SU-DHL-6 (cell line): ENCODE data around the gene TXNIP.

Experiments
- H2AFZ ChIP-seq: fragments of 200-600 bp; sonication (generic); 2 replicates; pipeline ENCODE4 v1.6.1; 2014; ENCODE audit warnings: low read depth, mild to moderate bottlenecking, moderate library complexity, mixed read lengths, antibody characterized with exemption, low read length; ENCODE audit not compliant: severe bottlenecking
- H3F3A ChIP-seq: fragments of 200-600 bp; shearing (Covaris generic); 2 replicates; pipeline ENCODE4 v1.6.0; 2016; ENCODE audit warnings: antibody characterized with exemption, mild to moderate bottlenecking; ENCODE audit not compliant: insufficient read depth
- H3K27ac ChIP-seq: fragments of 200-600 bp; sonication (generic); 2 replicates; pipeline ENCODE4 v1.5.1; 2016; ENCODE audit warnings: low read depth, mild to moderate bottlenecking, low read length, moderate library complexity, mixed read lengths
- H3K27me3 ChIP-seq: fragments of 200-600 bp; sonication (generic), shearing (Covaris generic); 2 replicates; pipeline ENCODE4 v1.6.0; 2014; ENCODE audit warnings: mild to moderate bottlenecking, low read length
- H3K36me3 ChIP-seq: fragments of 200-600 bp; sonication (generic); 2 replicates; pipeline ENCODE4 v1.6.1; 2014; ENCODE audit warnings: mild to moderate bottlenecking, low read length, mixed read lengths
- H3K4me2 ChIP-seq: fragments of 300-600, 200-600 bp; shearing (Covaris generic), sonication (generic); 2 replicates; pipeline ENCODE4 v1.6.0; 2014; ENCODE audit warnings: low read length, low read depth, mild to moderate bottlenecking; ENCODE audit not compliant: poor library complexity, severe bottlenecking
- H3K4me3 ChIP-seq: fragments of 200-600 bp; sonication (generic); 2 replicates; pipeline ENCODE4 v1.5.1; 2014; ENCODE audit warnings: antibody characterized with exemption, low read length, mild to moderate bottlenecking, mixed read lengths; ENCODE audit not compliant: insufficient read depth, poor library complexity, severe bottlenecking
- H3K79me2 ChIP-seq: fragments of 200-600 bp; sonication (generic); 2 replicates; pipeline ENCODE4 v1.6.1; 2014; ENCODE audit warnings: mild to moderate bottlenecking, low read length, moderate library complexity; ENCODE audit not compliant: insufficient read depth
- H3K9ac ChIP-seq: fragments of 200-600 bp; sonication (generic); 2 replicates; pipeline ENCODE4 v1.7.0; 2014; ENCODE audit warnings: mild to moderate bottlenecking, low read length
- H3K9me2 ChIP-seq: fragments of 200-600 bp; sonication (generic); replicated peaks from 2 replicates; pipeline ENCODE4 v1.6.1; 2014; ENCODE audit warnings: low read length; ENCODE audit not compliant: insufficient read depth
- H3K9me3 ChIP-seq: fragments of 200-600 bp; sonication (generic); 2 replicates; pipeline ENCODE4 v1.6.1; 2014; ENCODE audit warnings: low read length, mixed read lengths; ENCODE audit not compliant: insufficient read depth
- H4K20me1 ChIP-seq: fragments of 200-600 bp; sonication (generic); 2 replicates; pipeline ENCODE4 v1.6.1; 2014; ENCODE audit warnings: low read depth, mild to moderate bottlenecking, antibody characterized with exemption, low read length, moderate library complexity, mixed read lengths
- EZH2phosphoT487 ChIP-seq: fragments of 200-600 bp; sonication (generic), shearing (Covaris generic); conservative IDR thresholded peaks from 2 replicates; pipeline ENCODE4 v1.6.1; 2018; ENCODE audit warnings: mild to moderate bottlenecking, antibody characterized with exemption, low read length, moderate library complexity, mixed read lengths
- TF ChIP-seq, protein P1 (sequence below): fragments of 200-600 bp; sonication (generic); IDR thresholded peaks from one replicate; pipeline ENCODE4 v1.5.1; 2017; ENCODE audit warnings: antibody characterized with exemption, mild to moderate bottlenecking, low read length, moderate library complexity; ENCODE audit not compliant: insufficient read depth, poor library complexity, severe bottlenecking

The TXNIP gene

GRCh38 chr1:146007489-146008133 is 11.2 kb upstream of the TXNIP start:
- H2AFZ ChIP-seq: peak overlapping the region; percentile 95
- no peaks in the 10 kb centered on the region for H3K9me2 ChIP-seq
- no peak overlapping the region for H3K9ac ChIP-seq
- no peaks in the 10 kb centered on the region for H3F3A ChIP-seq
- no peaks in the 10 kb centered on the region for H3K9me3 ChIP-seq
- no peak overlapping the region for H3K4me3 ChIP-seq
- no peak for TF ChIP-seq EZH2phosphoT487
- TF ChIP-seq, protein P1, sequence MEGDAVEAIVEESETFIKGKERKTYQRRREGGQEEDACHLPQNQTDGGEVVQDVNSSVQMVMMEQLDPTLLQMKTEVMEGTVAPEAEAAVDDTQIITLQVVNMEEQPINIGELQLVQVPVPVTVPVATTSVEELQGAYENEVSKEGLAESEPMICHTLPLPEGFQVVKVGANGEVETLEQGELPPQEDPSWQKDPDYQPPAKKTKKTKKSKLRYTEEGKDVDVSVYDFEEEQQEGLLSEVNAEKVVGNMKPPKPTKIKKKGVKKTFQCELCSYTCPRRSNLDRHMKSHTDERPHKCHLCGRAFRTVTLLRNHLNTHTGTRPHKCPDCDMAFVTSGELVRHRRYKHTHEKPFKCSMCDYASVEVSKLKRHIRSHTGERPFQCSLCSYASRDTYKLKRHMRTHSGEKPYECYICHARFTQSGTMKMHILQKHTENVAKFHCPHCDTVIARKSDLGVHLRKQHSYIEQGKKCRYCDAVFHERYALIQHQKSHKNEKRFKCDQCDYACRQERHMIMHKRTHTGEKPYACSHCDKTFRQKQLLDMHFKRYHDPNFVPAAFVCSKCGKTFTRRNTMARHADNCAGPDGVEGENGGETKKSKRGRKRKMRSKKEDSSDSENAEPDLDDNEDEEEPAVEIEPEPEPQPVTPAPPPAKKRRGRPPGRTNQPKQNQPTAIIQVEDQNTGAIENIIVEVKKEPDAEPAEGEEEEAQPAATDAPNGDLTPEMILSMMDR: no peak
- H3K36me3 ChIP-seq: no peaks in the 10 kb centered on the region
- no peaks in the 10 kb centered on the region for H4K20me1 ChIP-seq
- H3K27ac ChIP-seq: no peak overlapping the region
- no peaks in the 10 kb centered on the region for H3K79me2 ChIP-seq
- H3K4me2 ChIP-seq: no peak overlapping the region
- H3K27me3 ChIP-seq: no peaks in the 10 kb centered on the region

DNA sequence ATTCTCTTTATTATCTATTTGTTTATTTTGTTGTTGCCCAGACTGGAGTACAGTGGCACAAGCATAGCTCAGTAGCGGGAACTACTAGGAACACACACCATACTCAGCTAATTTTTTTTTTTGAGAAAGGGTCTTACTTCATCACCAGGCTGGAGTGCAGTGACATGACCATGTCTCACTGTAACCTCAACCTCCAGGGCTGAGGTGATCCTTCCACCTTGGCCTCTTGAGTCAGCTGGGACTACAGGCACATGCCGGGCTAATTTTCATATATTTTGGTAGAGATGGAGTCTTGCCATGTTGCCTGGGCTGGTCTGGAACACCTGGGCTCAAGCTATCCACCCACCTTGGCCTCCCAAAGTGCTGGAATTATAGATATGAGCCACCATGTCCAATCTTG is 5.3 kb upstream of the TXNIP start:
- Histone ChIP-seq H3K9me2 (no peaks in the 10 kb centered on the region), H3K27ac (no peak overlapping the region), H4K20me1 (no peaks in the 10 kb centered on the region), H3K36me3 (no peaks in the 10 kb centered on the region), H3K27me3 (no peaks in the 10 kb centered on the region), H3K9ac (no peak overlapping the region), H3F3A (peaks cover 10% of the 10 kb centered on the region), H3K79me2 (no peaks in the 10 kb centered on the region), H3K9me3 (no peaks in the 10 kb centered on the region), H2AFZ (no peak overlapping the region), H3K4me3 (no peak overlapping the region), H3K4me2 (no peak overlapping the region)
- no peak for TF ChIP-seq EZH2phosphoT487
- TF ChIP-seq, protein P1: no peak

GRCh38 chr1:145999321-146000024 is 3.1 kb upstream of the TXNIP start:
- H3K36me3 ChIP-seq: peaks cover 11% of the 10 kb centered on the region
- H4K20me1 ChIP-seq: peaks cover 5% of the 10 kb centered on the region; the same call in 1 of the 2 replicates
- TF ChIP-seq, protein P1: no peak
- no peak for TF ChIP-seq EZH2phosphoT487
- peaks cover 14% of the 10 kb centered on the region for H3K79me2 ChIP-seq
- no peak overlapping the region for H3K4me3 ChIP-seq
- H3K27me3 ChIP-seq: no peaks in the 10 kb centered on the region
- peaks cover 28% of the 10 kb centered on the region for H3F3A ChIP-seq
- no peaks in the 10 kb centered on the region for H3K9me2 ChIP-seq
- peak overlapping the region; percentile 28 for H3K4me2 ChIP-seq
- no peaks in the 10 kb centered on the region for H3K9me3 ChIP-seq
- peak overlapping the region; percentile 79 for H2AFZ ChIP-seq
- peak overlapping the region; percentile 23; the same call in 1 of the 2 replicates for H3K9ac ChIP-seq
- H3K27ac ChIP-seq: peak overlapping the region; percentile 34
